HepG2 (cell line): Measurements from ENCODE around the gene SART1. TPM values are rescaled to one million over a fixed set of nuclear protein-coding genes. Genes with fewer than 3 reads are reported as not detected.
A peak's percentile ranks its signal among the peaks of the same experiment; 100 is the strongest.

ENCODE experiments used
- AHR ChIP-seq: IDR thresholded peaks from 2 replicates; pipeline ENCODE4 v1.6.1; 2018; ENCODE audit warnings: missing genetic modification reagents, missing compliant biosample characterization
- CEBPG ChIP-seq: IDR thresholded peaks from 2 replicates; pipeline ENCODE4 v1.6.1; 2016
- HNF4G ChIP-seq, 2 experiments: sonication (generic) in 1 of 2; formaldehyde crosslinking in 1 of 2; IDR thresholded peaks; 2 replicates each; pipeline versions ENCODE4 v1.4.0 to v1.6.1; 2011 to 2020; ENCODE audit warnings: borderline replicate concordance in 2 of 2, low read depth in 2 of 2, mild to moderate bottlenecking in 2 of 2, low read length in 1 of 2, missing genetic modification reagents in 1 of 2, moderate library complexity in 1 of 2
- IRF2 ChIP-seq: IDR thresholded peaks from 2 replicates; pipeline ENCODE4 v1.6.1; 2018; ENCODE audit warnings: missing genetic modification reagents, missing compliant biosample characterization
- IRX3 ChIP-seq: sonication (generic); formaldehyde crosslinking; IDR thresholded peaks from 2 replicates; pipeline ENCODE4 v1.8.1; 2023; ENCODE audit warnings: mild to moderate bottlenecking, low read depth, missing genetic modification reagents, borderline replicate concordance
- PCBP2 ChIP-seq: fragments of 200-400 bp; formaldehyde crosslinking; optimal IDR thresholded peaks from 2 replicates; pipeline ENCODE3; 2018; ENCODE audit warnings: low read length, low read depth; ENCODE audit not compliant: poor library complexity, severe bottlenecking
- PHF5A ChIP-seq: IDR thresholded peaks from one replicate; pipeline ENCODE4 v1.6.1; 2018; ENCODE audit warnings: low read depth, missing genetic modification reagents; ENCODE audit not compliant: unreplicated experiment
- RBAK ChIP-seq: sonication (generic); formaldehyde crosslinking; IDR thresholded peaks from 2 replicates; pipeline ENCODE4 v1.5.1; 2020; ENCODE audit warnings: mild to moderate bottlenecking, missing genetic modification reagents
- SMYD3 ChIP-seq: sonication (generic); formaldehyde crosslinking; IDR thresholded peaks from 2 replicates; pipeline ENCODE4 v1.8.1; 2023; ENCODE audit warnings: mild to moderate bottlenecking, missing genetic modification reagents
- XRCC5 ChIP-seq: fragments of 200-400 bp; formaldehyde crosslinking; optimal IDR thresholded peaks from 2 replicates; pipeline ENCODE3; 2017; ENCODE audit warnings: mild to moderate bottlenecking, low read length
- ZNF12 ChIP-seq: sonication (generic); formaldehyde crosslinking; IDR thresholded peaks from 2 replicates; pipeline ENCODE4 v1.5.0; 2020; ENCODE audit warnings: missing genetic modification reagents
- ZNF335 ChIP-seq: sonication (generic); formaldehyde crosslinking; IDR thresholded peaks from 2 replicates; pipeline ENCODE4 v1.4.0; 2020; ENCODE audit warnings: missing genetic modification reagents
- ZNF34 ChIP-seq: sonication (generic); formaldehyde crosslinking; IDR thresholded peaks from 2 replicates; pipeline ENCODE4 v1.4.0; 2020; ENCODE audit warnings: mild to moderate bottlenecking, missing genetic modification reagents, borderline replicate concordance
- ZNF354B ChIP-seq: sonication (generic); formaldehyde crosslinking; IDR thresholded peaks from 2 replicates; pipeline ENCODE4 v1.8.0; 2022; ENCODE audit warnings: mild to moderate bottlenecking, missing genetic modification reagents
- ZNF367 ChIP-seq: sonication (generic); formaldehyde crosslinking; IDR thresholded peaks from 2 replicates; pipeline ENCODE4 v1.4.0; 2020; ENCODE audit warnings: missing genetic modification reagents, borderline replicate concordance
- ZNF549 ChIP-seq: sonication (generic); formaldehyde crosslinking; IDR thresholded peaks from 2 replicates; pipeline ENCODE4 v1.5.0; 2020; ENCODE audit warnings: missing genetic modification reagents
- ZNF564 ChIP-seq: sonication (generic); formaldehyde crosslinking; IDR thresholded peaks from 2 replicates; pipeline ENCODE4 v1.8.1; 2023; ENCODE audit warnings: mild to moderate bottlenecking, missing genetic modification reagents
- ZSCAN30 ChIP-seq: sonication (generic); formaldehyde crosslinking; IDR thresholded peaks from 2 replicates; pipeline ENCODE4 v1.5.0; 2020; ENCODE audit warnings: mild to moderate bottlenecking, missing genetic modification reagents
- polyA plus RNA-seq, 8 experiments: library from polyadenylated mRNA; depleted of rRNA in 3 of 8; stranded (reverse) in 7 of 8; unstranded in 1 of 8; fragments of >200 nt; fragmentation: Illumina TruSeq in 4 of 8; extraction: Trizol in 4 of 8; gene quantifications; 2 replicates each; pipeline versions ENCODE4 v1.2.1 to v1.2.3, GENCODE V29; 2011 to 2016; ENCODE audit warnings: low read depth in 4 of 8, missing spikeins in 1 of 8, mixed read lengths in 1 of 8; ENCODE audit not compliant: insufficient read depth in 1 of 8
- total RNA-seq, 5 experiments: library from RNA; depleted of rRNA; stranded (reverse); fragments of >200 nt; fragmentation: Illumina TruSeq; extraction: Trizol; gene quantifications; 2 replicates each; pipeline ENCODE4 v1.2.3, GENCODE V29; 2016; ENCODE audit warnings: low read depth in 1 of 5
- TF ChIP-seq, protein P1 (sequence below): sonication (generic); formaldehyde crosslinking; IDR thresholded peaks from 2 replicates; pipeline ENCODE4 v1.5.0; 2020; ENCODE audit warnings: mild to moderate bottlenecking, missing genetic modification reagents, borderline replicate concordance
- TF ChIP-seq, protein P2 (sequence below): sonication (generic); formaldehyde crosslinking; IDR thresholded peaks from 2 replicates; pipeline ENCODE4 v1.8.1; 2023; ENCODE audit warnings: mild to moderate bottlenecking, moderate library complexity, missing genetic modification reagents
- TF ChIP-seq, protein P3 (sequence below): sonication (generic); formaldehyde crosslinking; IDR thresholded peaks from 2 replicates; pipeline ENCODE4 v1.4.0; 2020; ENCODE audit warnings: missing genetic modification reagents

The SART1 gene
- total and polyA plus RNA-seq, 2 of the 13 experiments (the other 11 are each of a cell fraction or from before 2014, with no cell fraction given) = 11.3 to 22.5 TPM

DNA sequence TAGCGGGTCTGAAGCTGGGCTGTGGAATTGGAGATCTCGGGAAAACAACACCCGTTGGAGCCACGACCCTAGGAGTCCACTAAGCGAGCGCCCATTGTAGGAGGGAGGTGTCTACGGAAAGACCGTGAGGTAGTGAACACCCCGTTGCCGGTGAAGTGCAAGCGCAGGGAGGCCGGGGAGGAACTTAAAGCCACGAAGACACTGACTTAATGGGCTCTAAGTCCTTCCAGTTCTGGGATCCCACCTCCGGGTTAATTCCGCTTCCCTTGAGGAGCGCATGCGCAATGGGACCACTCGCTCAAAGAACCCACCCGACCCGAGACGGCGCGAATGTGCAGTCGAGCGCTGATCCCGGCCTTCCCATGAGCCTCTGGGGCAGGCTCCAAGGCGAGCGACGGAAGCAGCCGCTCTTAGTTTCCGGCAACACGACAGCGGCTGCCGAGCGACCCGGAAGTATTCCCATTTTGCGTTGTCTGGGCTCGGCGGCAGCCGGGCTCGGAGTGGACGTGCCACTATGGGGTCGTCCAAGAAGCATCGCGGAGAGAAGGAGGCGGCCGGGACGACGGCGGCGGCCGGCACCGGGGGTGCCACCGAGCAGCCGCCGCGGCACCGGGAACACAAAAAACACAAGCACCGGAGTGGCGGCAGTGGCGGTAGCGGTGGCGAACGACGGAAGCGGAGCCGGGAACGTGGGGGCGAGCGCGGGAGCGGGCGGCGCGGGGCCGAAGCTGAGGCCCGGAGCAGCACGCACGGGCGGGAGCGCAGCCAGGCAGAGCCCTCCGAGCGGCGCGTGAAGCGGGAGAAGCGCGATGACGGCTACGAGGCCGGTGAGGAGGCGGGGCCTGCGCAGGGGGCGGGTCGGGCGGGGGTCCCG is at the start of gene SART1 (continued):
- TF ChIP-seq, protein P1, sequence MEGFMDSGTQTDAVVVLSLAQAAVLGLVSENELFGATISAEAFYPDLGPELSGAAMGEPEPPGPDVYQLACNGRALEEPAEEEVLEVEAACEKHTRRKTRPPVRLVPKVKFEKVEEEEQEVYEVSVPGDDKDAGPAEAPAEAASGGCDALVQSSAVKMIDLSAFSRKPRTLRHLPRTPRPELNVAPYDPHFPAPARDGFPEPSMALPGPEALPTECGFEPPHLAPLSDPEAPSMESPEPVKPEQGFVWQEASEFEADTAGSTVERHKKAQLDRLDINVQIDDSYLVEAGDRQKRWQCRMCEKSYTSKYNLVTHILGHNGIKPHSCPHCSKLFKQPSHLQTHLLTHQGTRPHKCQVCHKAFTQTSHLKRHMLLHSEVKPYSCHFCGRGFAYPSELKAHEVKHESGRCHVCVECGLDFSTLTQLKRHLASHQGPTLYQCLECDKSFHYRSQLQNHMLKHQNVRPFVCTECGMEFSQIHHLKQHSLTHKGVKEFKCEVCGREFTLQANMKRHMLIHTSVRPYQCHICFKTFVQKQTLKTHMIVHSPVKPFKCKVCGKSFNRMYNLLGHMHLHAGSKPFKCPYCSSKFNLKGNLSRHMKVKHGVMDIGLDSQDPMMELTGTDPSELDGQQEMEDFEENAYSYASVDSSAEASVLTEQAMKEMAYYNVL (CRISPR knock-in tag) = peak; percentile 54; the same call in 1 of the 2 replicates
- TF ChIP-seq AHR (CRISPR knock-in tag) = no peak
- no peak for TF ChIP-seq RBAK (CRISPR knock-in tag)
- peak; percentile 30; the same call in 1 of the 2 replicates for TF ChIP-seq CEBPG (CRISPR knock-in tag)
- peak; percentile 97 for TF ChIP-seq IRF2 (CRISPR knock-in tag)
- TF ChIP-seq HNF4G (IDR thresholded peaks at IDR 0.05; ENCODE audit: borderline replicate concordance, low read depth, low read length) = no peak
- TF ChIP-seq HNF4G (CRISPR knock-in tag; IDR thresholded peaks at IDR 0.05; ENCODE audit: borderline replicate concordance, low read depth) = peak; percentile 53; the same call in 1 of the 2 replicates
- TF ChIP-seq IRX3 (CRISPR knock-in tag) = peak; percentile 46; the same call in 1 of the 2 replicates
- no peak for TF ChIP-seq ZSCAN30 (CRISPR knock-in tag)
- peak; percentile 69; the same call in 1 of the 2 replicates for TF ChIP-seq ZNF335 (CRISPR knock-in tag)
- peak; percentile 80 for TF ChIP-seq PHF5A (CRISPR knock-in tag)
- TF ChIP-seq, protein P2, sequence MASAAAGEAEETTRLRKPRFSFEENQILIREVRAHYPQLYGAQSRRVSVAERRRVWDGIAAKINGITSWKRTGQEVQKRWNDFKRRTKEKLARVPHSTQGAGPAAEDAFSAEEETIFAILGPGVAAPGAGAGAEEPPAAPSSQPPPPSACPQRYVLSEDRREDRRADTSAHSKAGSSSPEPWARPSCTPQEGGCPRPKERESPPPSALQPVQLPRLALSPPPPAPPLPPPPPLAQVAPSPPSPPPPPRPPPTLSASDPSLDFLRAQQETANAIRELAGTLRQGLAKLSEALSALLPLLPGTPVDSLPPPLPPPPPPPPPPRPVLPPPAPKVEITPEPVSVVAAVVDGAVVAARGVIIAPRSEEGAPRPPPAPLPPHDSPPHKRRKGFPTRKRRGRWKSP (CRISPR knock-in tag) = no peak
- no peak for TF ChIP-seq SMYD3 (CRISPR knock-in tag)
- no peak for TF ChIP-seq ZNF564 (CRISPR knock-in tag)
- peak; percentile 75 for TF ChIP-seq XRCC5
- TF ChIP-seq, protein P3, sequence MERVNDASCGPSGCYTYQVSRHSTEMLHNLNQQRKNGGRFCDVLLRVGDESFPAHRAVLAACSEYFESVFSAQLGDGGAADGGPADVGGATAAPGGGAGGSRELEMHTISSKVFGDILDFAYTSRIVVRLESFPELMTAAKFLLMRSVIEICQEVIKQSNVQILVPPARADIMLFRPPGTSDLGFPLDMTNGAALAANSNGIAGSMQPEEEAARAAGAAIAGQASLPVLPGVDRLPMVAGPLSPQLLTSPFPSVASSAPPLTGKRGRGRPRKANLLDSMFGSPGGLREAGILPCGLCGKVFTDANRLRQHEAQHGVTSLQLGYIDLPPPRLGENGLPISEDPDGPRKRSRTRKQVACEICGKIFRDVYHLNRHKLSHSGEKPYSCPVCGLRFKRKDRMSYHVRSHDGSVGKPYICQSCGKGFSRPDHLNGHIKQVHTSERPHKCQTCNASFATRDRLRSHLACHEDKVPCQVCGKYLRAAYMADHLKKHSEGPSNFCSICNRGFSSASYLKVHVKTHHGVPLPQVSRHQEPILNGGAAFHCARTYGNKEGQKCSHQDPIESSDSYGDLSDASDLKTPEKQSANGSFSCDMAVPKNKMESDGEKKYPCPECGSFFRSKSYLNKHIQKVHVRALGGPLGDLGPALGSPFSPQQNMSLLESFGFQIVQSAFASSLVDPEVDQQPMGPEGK = 0 out of 2 replicates have a peak, but pooled peaks have one; percentile 41
- TF ChIP-seq ZNF12 (CRISPR knock-in tag) = no peak; the same call in 1 of the 2 replicates
- no peak for TF ChIP-seq PCBP2
- TF ChIP-seq ZNF367 (CRISPR knock-in tag) = no peak
- TF ChIP-seq ZNF354B (CRISPR knock-in tag) = no peak
- TF ChIP-seq ZNF549 (CRISPR knock-in tag) = no peak
- TF ChIP-seq ZNF34 = peak; percentile 82; the same call in 1 of the 2 replicates
